H9 (cell line): ENCODE measurements around the gene SHB. TPM values are rescaled to one million over a fixed set of nuclear protein-coding genes. Genes with fewer than 3 reads are reported as not detected.

ENCODE experiments used
- DNase-seq: peaks from one replicate; pipeline ENCODE4 v3.0.0-alpha.2; 2017
- H2AFZ ChIP-seq: one replicate; pipeline ENCODE4 v1.6.1; 2013; ENCODE audit warnings: mild to moderate bottlenecking, low read length, control low read depth, moderate library complexity
- H2AK5ac ChIP-seq: 2 replicates; pipeline ENCODE4 v1.6.1; 2013; ENCODE audit warnings: low read length, control low read depth, mixed read lengths; ENCODE audit not compliant: insufficient read length
- H2BK120ac ChIP-seq: one replicate; pipeline ENCODE4 v1.6.1; 2013; ENCODE audit warnings: low read depth, mild to moderate bottlenecking, low read length, control low read depth, inconsistent platforms; ENCODE audit not compliant: poor library complexity, severe bottlenecking
- H2BK12ac ChIP-seq: 2 replicates; pipeline ENCODE4 v1.6.1; 2013; ENCODE audit warnings: low read length, control low read depth, mixed read lengths, low read depth; ENCODE audit not compliant: insufficient read length
- H2BK15ac ChIP-seq: 2 replicates; pipeline ENCODE4 v1.6.1; 2013; ENCODE audit warnings: low read depth, low read length, control low read depth
- H2BK20ac ChIP-seq: one replicate; pipeline ENCODE4 v1.6.1; 2013; ENCODE audit warnings: low read depth, mild to moderate bottlenecking, low read length, control low read depth, inconsistent platforms; ENCODE audit not compliant: poor library complexity, severe bottlenecking
- H2BK5ac ChIP-seq: 2 replicates; pipeline ENCODE4 v1.6.1; 2013; ENCODE audit warnings: low read length, control low read depth, mixed read lengths; ENCODE audit not compliant: insufficient read length
- H3K14ac ChIP-seq: 2 replicates; pipeline ENCODE4 v1.6.1; 2013; ENCODE audit warnings: low read length, control low read depth; ENCODE audit not compliant: insufficient read depth
- H3K18ac ChIP-seq: 2 replicates; pipeline ENCODE4 v1.6.1; 2013; ENCODE audit warnings: low read depth, mild to moderate bottlenecking, mixed read lengths, low read length, control low read depth; ENCODE audit not compliant: insufficient read length
- H3K23ac ChIP-seq: 2 replicates; pipeline ENCODE4 v1.6.1; 2013; ENCODE audit warnings: low read length, control low read depth, mixed read lengths, low read depth; ENCODE audit not compliant: insufficient read length
- H3K23me2 ChIP-seq: 2 replicates; pipeline ENCODE4 v1.6.1; 2013; ENCODE audit warnings: low read depth, mild to moderate bottlenecking, mixed read lengths, low read length, control low read depth; ENCODE audit not compliant: insufficient read length, poor library complexity, severe bottlenecking
- H3K27ac ChIP-seq: 2 replicates; pipeline ENCODE4 v1.5.1; 2013; ENCODE audit warnings: low read length, control low read depth, mixed read lengths, low read depth; ENCODE audit not compliant: insufficient read length
- H3K27me3 ChIP-seq: 2 replicates; pipeline ENCODE4 v1.6.1; 2013; ENCODE audit warnings: low read length, control low read depth, inconsistent platforms; ENCODE audit not compliant: insufficient read depth
- H3K4ac ChIP-seq: 2 replicates; pipeline ENCODE4 v1.6.1; 2013; ENCODE audit warnings: low read depth, mild to moderate bottlenecking, control low read depth, inconsistent platforms, low read length, moderate library complexity
- H3K4me1 ChIP-seq: 2 replicates; pipeline ENCODE4 v1.6.1; 2013; ENCODE audit warnings: low read length, control low read depth, inconsistent platforms; ENCODE audit not compliant: insufficient read depth
- H3K4me2 ChIP-seq: 2 replicates; pipeline ENCODE4 v1.6.1; 2013; ENCODE audit warnings: low read length, control low read depth, mixed read lengths; ENCODE audit not compliant: insufficient read length, insufficient read depth
- H3K56ac ChIP-seq: 2 replicates; pipeline ENCODE4 v1.6.1; 2013; ENCODE audit warnings: low read depth, mild to moderate bottlenecking, mixed read lengths, low read length, control low read depth; ENCODE audit not compliant: insufficient read length
- H3K79me1 ChIP-seq: 2 replicates; pipeline ENCODE4 v1.6.1; 2013; ENCODE audit warnings: low read depth, mild to moderate bottlenecking, moderate library complexity, low read length, control low read depth, inconsistent platforms; ENCODE audit not compliant: insufficient read depth, poor library complexity, severe bottlenecking
- H3K79me2 ChIP-seq: 2 replicates; pipeline ENCODE4 v1.6.1; 2013; ENCODE audit warnings: low read length, control low read depth, inconsistent platforms; ENCODE audit not compliant: insufficient read depth
- H3K9ac ChIP-seq: 2 replicates; pipeline ENCODE4 v1.6.1; 2013; ENCODE audit warnings: low read length, control low read depth, mixed read lengths; ENCODE audit not compliant: insufficient read length; ENCODE audit errors: extremely low read depth
- H3K9me3 ChIP-seq: one replicate; pipeline ENCODE4 v1.6.1; 2013; ENCODE audit warnings: low read depth, low read length, inconsistent platforms; ENCODE audit not compliant: control insufficient read depth
- H3T11ph ChIP-seq: one replicate; pipeline ENCODE4 v1.6.1; 2013; ENCODE audit warnings: mild to moderate bottlenecking, low read length, control low read depth, inconsistent platforms
- H4K20me1 ChIP-seq: one replicate; pipeline ENCODE4 v1.6.1; 2013; ENCODE audit not compliant: control insufficient read depth, insufficient read length, insufficient read depth
- H4K5ac ChIP-seq: 2 replicates; pipeline ENCODE4 v1.6.1; 2013; ENCODE audit warnings: low read depth, mild to moderate bottlenecking, mixed read lengths, low read length, control low read depth; ENCODE audit not compliant: insufficient read length
- H4K8ac ChIP-seq: replicated peaks from 2 replicates; pipeline ENCODE4 v1.6.1; 2013; ENCODE audit warnings: low read length, control low read depth, mixed read lengths, low read depth; ENCODE audit not compliant: insufficient read length
- H4K91ac ChIP-seq: 2 replicates; pipeline ENCODE4 v1.6.1; 2013; ENCODE audit warnings: low read depth, mild to moderate bottlenecking, moderate library complexity, mixed read lengths, low read length, control low read depth; ENCODE audit not compliant: insufficient read length
- H3K27ac Mint-ChIP-seq, 3 experiments: 2 replicates in 2 of 3; 3 replicates in 1 of 3; pipeline ENCODE4 v1.8.0; 2020 to 2021; ENCODE audit warnings: mixed read lengths in 3 of 3, mild to moderate bottlenecking in 1 of 3, moderate library complexity in 1 of 3
- H3K27me3 Mint-ChIP-seq: 2 replicates; pipeline ENCODE4 v1.8.0; 2021; ENCODE audit warnings: low read depth, mild to moderate bottlenecking, moderate library complexity, mixed read lengths
- H3K36me3 Mint-ChIP-seq, 3 experiments: 2 replicates in 2 of 3; 3 replicates in 1 of 3; pipeline ENCODE4 v1.8.0; 2020 to 2021; ENCODE audit warnings: low read depth in 3 of 3, mixed read lengths in 3 of 3; ENCODE audit not compliant: insufficient read depth in 1 of 3
- H3K4me1 Mint-ChIP-seq, 2 experiments: 2 replicates each; pipeline ENCODE4 v1.8.0; 2020; ENCODE audit warnings: mixed read lengths in 2 of 2
- H3K4me3 Mint-ChIP-seq, 2 experiments: 2 replicates in 1 of 2; 3 replicates in 1 of 2; pipeline ENCODE4 v1.8.0; 2020 to 2021; ENCODE audit warnings: mild to moderate bottlenecking in 2 of 2, mixed read lengths in 2 of 2, moderate library complexity in 1 of 2
- H3K9me3 Mint-ChIP-seq, 2 experiments: 2 replicates in 1 of 2; 3 replicates in 1 of 2; pipeline ENCODE4 v1.8.0; 2020; ENCODE audit warnings: mild to moderate bottlenecking in 2 of 2, mixed read lengths in 2 of 2, moderate library complexity in 1 of 2
- WGBS: extraction: QIAGEN DNeasy Blood & Tissue Kit; methylation state at CpG from one replicate; pipeline ENCODE4 v1.1.7; 2013; ENCODE audit warnings: missing lambda C conversion rate, low lambda C conversion rate, mixed read lengths; ENCODE audit not compliant: insufficient read length; ENCODE audit errors: extremely low coverage; 5-methylcytosine and 5-hydroxymethylcytosine counted together
- total RNA-seq: library from RNA; stranded (reverse); gene quantifications from 2 replicates; pipeline ENCODE4 v1.2.1, GENCODE V29; 2021
- TF ChIP-seq, protein P1 (sequence below): fragments of 200-600 bp; sonication (generic); conservative IDR thresholded peaks from 3 replicates; pipeline ENCODE4 v1.8.0; 2021; ENCODE audit warnings: antibody characterized with exemption, mild to moderate bottlenecking

The SHB gene
- total RNA-seq, 1 experiment from 2014 or later, result 14.6 TPM

DNA sequence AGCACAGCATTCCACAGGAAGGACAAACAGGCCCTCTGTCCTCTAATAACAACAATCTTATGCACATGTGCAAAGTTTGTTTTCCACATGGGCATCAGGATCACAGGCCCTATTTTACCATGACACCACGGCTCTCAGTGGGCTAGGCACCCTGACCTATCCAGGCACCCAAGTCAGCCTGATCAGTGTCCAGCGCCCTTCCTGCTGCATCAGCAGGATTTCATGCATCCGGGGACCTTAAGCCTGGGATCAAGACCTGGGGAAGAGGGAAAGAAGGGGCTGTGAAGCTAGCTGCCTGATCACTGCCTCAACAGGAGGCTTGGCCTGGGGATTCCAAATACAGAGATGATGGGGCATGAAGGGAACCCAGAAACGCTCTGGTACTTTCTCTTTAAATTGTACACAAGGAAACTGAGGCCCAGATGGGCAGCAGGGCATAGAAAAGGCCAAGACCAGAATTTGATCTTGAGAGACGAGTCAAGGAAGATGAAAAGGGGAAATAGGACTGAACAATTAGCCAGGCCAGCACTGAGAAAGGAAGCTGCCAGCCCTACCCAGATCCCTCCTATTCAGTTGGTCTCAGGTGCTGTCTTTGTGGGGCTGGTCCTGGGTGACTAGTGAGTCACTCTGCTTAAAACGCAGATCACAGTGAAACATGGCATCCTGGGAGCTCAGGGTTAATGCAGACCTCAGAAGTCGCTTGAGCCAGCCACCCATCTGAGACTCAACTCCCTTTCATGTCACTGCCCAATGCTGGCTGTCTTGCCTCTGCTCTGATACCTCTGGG lies 57.9 kb downstream of the SHB start:
- Histone ChIP-seq H2BK5ac (no peak overlapping the region), H2BK20ac (no peak overlapping the region), H3K79me2 (no peaks in the 10 kb centered on the region; the same call in 1 of the 2 replicates), H3K4me2 (no peak overlapping the region), H2AFZ (no peak overlapping the region), H3K23me2 (no peaks in the 10 kb centered on the region), H3K27me3 (no peaks in the 10 kb centered on the region), H3K4me1 (peaks cover 25% of the 10 kb centered on the region), H3K9ac (no peak overlapping the region), H3K27ac (no peak overlapping the region), H2AK5ac (no peak overlapping the region), H2BK12ac (no peak overlapping the region), H3K18ac (no peak overlapping the region), H2BK120ac (no peak overlapping the region), H3K4ac (no peak overlapping the region), H3K9me3 (no peaks in the 10 kb centered on the region), H2BK15ac (no peak overlapping the region), H4K5ac (no peak overlapping the region), H3K23ac (no peak overlapping the region), H3K14ac (no peak overlapping the region), H3K56ac (no peak overlapping the region), H4K8ac (no peak overlapping the region), H4K20me1 (peaks cover 3% of the 10 kb centered on the region), H3K79me1 (no peaks in the 10 kb centered on the region), H4K91ac (no peak overlapping the region), H3T11ph (no peak overlapping the region)
- H3K4me3 Mint-ChIP-seq, result no peak overlapping the region
- no peaks in the 10 kb centered on the region for H3K27me3 Mint-ChIP-seq
- peak overlapping the region; percentile 21 to 79 (median 75); a peak in 2 of 7 replicates for H3K27ac Mint-ChIP-seq
- TF ChIP-seq, protein P1, sequence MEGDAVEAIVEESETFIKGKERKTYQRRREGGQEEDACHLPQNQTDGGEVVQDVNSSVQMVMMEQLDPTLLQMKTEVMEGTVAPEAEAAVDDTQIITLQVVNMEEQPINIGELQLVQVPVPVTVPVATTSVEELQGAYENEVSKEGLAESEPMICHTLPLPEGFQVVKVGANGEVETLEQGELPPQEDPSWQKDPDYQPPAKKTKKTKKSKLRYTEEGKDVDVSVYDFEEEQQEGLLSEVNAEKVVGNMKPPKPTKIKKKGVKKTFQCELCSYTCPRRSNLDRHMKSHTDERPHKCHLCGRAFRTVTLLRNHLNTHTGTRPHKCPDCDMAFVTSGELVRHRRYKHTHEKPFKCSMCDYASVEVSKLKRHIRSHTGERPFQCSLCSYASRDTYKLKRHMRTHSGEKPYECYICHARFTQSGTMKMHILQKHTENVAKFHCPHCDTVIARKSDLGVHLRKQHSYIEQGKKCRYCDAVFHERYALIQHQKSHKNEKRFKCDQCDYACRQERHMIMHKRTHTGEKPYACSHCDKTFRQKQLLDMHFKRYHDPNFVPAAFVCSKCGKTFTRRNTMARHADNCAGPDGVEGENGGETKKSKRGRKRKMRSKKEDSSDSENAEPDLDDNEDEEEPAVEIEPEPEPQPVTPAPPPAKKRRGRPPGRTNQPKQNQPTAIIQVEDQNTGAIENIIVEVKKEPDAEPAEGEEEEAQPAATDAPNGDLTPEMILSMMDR, result no peak
- no peak for DNase-seq
- H3K4me1 Mint-ChIP-seq, result peaks cover 76 to 78% of the 10 kb centered on the region in 2 experiments
- peaks cover 2 to 20% (median 18%) of the 10 kb centered on the region in 3 experiments; a peak in 6 of 7 replicates for H3K36me3 Mint-ChIP-seq
- no CpG with 5 or more reads among the region's 7 CpGs for WGBS
- H3K9me3 Mint-ChIP-seq, result no peaks in the 10 kb centered on the region; a peak in 1 of 5 replicates
